CD4-positive, alpha-beta T cell treated with Interleukin-12 subunit alpha and Interleukin-12 subunit beta, for 1 hour (primary cell): ENCODE measurements around the gene ZFYVE19.

Experiments
- DNase-seq: peaks from one replicate; pipeline ENCODE4 v3.0.0-alpha.2; 2020

Gene ZFYVE19

GRCh38 chr15:40776537-40777141, 30.2 kb upstream of the ZFYVE19 start:
- peak; percentile 66 for DNase-seq

- DNase-seq, result peak; percentile 83
These were observed 24.2 kb upstream of the ZFYVE19 start for GRCh38 chr15:40782609-40783227.

DNA sequence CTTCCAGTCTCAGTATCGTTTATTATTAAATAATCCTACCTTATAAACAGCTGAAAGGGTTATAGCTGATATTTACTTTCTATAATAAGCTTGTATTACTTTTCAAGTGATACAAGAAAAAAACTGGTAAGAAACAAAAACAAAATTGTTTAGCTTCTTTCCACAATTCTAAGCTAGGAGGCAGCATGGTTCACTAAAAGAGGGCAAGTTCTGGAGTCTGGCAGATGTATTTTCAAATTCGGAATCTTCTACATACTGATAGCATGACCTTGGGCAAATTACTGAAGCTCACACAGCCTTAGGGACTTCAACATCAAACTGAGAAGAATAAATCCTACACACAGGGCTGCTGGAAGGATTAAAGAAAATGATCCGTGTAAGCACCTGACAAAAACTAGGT, 21.7 kb upstream of the ZFYVE19 start:
- DNase-seq, result no peak

DNA sequence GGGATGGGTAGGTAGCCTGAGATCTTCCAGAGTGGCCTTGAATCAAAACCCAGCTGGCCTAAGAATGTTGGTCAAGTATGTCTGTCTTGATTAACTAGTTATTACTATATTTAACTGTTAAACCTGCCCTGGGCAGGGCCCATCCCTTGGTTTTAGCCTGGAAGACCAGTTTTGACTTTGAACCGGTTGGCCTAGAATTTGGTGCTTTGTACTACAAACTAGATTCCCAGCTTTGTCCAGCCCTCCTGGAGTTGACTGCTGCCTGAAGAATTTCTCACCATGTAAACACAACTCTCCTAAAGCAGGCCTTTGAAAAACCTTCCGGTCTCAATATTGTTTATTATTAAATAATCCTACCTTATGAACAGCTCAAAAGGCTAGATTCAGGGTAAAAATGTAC, 21.1 kb upstream of the ZFYVE19 start:
- no peak for DNase-seq

- DNase-seq, result peak; percentile 52
These were observed 19.5 kb upstream of the ZFYVE19 start for GRCh38 chr15:40787344-40787841.

DNA sequence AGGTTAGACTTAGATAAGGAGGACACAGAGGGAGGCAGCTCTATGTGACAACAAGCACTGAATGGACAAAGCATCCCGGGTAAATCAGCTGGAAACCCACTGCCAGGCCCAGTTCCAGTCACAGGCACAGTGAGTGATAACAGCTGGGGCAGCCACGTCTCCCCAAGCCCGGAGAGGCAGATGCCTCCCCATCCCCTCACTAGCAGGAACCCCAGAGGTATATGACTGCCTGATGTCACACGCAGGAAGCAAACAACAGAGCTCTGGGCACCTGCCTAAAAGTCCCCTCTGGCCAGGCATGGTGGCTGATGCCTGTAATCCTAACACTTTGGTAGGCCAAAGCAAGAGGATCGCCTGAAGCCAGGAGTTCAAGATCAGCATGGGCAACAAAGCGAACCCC, 18.9 kb upstream of the ZFYVE19 start:
- DNase-seq, result no peak

- DNase-seq, result no peak
These were observed 17.8 kb upstream of the ZFYVE19 start for GRCh38 chr15:40789119-40789518.

- DNase-seq, result no peak
These were observed 16.9 kb upstream of the ZFYVE19 start for GRCh38 chr15:40789999-40790398.

DNA sequence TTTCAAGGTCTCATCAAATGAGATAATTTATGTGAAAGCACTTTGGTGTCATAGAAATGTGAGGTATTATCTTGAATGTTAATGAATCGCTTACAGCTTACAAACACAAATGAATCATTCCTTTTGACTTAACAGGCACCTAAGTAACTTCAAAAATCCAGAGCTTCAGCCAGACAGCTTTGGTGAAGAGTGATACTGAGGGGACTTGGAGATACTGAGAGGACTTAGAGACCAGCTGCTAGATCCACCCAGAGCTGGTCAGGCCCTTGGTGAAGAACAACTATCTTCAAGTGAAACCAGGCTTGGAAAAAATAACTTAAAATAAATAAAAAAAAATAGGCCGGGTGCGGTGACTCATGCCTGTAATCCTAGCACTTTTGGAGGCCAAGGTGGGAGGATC, 16.2 kb upstream of the ZFYVE19 start:
- no peak for DNase-seq

DNA sequence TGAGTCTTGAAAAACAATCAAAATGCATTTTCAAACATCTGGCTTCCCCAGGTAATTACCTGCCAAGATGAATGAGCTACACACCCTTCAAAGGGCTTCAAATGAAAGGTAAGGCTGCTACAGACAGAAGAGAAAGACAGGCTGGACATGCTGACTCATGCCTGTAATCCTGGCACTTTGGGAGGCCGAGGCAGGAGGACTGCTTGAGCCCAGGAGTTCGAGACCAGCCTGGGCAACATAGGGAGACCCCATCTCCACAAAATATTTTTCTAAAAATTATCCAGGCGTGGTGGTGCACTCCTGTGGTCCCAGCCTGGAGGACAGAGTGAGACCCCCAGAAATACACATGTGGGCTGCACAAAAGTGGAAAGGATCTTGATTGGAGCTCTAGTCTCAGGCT, 14.5 kb upstream of the ZFYVE19 start:
- no peak for DNase-seq

- DNase-seq, result no peak
These were observed 13.5 kb upstream of the ZFYVE19 start for GRCh38 chr15:40793216-40793989.

DNA sequence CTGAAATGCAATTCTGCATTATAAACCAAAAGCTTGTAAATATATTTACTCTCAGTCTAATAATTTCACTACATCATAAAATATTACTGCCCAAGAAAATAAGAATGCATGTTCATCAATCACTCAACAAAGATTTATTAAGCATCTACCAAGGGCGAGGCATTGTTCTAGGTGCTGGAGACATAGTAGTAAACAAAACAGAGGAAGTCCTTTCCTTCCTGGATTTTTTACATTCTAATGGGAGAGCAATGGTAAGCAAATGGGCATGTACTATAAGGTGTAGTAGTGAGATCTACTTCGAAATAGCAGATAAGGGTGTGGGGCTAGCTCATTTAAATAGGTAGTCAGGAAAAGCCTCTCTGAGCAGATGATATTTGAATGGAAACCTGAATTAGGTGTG, 10.8 kb upstream of the ZFYVE19 start:
- DNase-seq, result no peak

GRCh38 chr15:40796512-40796911, 10.4 kb upstream of the ZFYVE19 start:
- DNase-seq, result no peak

- DNase-seq, result no peak
These were observed 7.4 kb upstream of the ZFYVE19 start for GRCh38 chr15:40799523-40799922.

DNA sequence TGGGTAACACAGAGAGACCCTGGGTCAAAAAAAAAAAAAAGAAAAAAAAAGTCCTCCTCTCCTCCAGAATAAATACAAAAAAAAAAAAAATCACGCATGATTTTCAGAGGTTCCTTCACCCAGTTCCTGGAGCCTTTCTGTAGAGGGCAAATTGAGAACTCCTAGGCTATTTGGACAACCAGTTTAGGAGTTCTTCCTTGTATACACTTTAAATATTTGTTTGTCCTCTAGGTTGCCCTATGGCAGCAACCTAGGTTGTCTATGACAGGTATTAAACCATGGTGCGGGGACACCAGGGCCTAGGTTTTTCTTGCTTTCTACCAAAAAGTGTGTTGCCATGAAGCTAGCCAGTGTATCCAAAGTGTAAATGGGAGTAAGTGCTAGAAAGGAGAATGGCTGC, 3.8 kb upstream of the ZFYVE19 start:
- DNase-seq, result no peak

DNA sequence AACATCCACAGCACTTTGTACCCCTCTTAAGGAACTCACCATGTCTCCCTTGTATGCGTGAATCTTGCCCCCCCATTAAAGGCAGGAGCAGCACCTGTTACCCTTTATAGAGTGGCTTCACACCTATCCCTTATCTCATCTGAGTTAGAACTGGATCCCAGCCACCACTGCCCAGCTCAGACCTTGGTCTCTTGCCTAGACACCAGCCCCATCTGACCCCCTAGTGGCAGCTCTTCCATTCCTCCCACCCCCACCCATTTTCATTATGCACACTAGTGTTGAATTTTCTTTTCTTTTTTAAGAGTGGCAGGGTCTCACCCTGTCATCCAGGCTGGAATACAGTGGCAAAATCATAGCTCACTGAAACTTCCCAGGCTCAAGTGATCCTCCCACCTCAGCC, 3.2 kb upstream of the ZFYVE19 start:
- no peak for DNase-seq

DNA sequence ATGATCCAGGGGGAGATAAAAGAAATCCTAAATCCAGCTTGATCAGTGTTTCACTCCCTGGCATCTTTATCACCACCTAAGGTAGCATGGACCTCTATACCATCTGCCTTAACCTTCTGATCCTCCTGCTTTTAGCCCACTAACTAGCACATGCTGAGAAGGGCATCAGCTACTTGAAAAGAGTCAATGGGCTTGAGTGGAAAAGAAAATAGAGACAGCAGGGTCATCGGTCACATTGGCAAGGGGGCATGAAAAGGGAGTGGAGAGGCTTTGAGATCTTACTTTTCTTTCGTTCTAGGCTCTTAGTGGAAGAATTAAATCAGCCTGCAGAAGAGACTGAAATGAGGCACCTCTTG, 239 bp upstream of the ZFYVE19 start:
- no peak for DNase-seq

- no peak for DNase-seq
These were observed 1.1 kb downstream of the ZFYVE19 start for GRCh38 chr15:40807888-40808461.

- no peak for DNase-seq
These were observed 2.1 kb downstream of the ZFYVE19 start for GRCh38 chr15:40808861-40809450.

DNA sequence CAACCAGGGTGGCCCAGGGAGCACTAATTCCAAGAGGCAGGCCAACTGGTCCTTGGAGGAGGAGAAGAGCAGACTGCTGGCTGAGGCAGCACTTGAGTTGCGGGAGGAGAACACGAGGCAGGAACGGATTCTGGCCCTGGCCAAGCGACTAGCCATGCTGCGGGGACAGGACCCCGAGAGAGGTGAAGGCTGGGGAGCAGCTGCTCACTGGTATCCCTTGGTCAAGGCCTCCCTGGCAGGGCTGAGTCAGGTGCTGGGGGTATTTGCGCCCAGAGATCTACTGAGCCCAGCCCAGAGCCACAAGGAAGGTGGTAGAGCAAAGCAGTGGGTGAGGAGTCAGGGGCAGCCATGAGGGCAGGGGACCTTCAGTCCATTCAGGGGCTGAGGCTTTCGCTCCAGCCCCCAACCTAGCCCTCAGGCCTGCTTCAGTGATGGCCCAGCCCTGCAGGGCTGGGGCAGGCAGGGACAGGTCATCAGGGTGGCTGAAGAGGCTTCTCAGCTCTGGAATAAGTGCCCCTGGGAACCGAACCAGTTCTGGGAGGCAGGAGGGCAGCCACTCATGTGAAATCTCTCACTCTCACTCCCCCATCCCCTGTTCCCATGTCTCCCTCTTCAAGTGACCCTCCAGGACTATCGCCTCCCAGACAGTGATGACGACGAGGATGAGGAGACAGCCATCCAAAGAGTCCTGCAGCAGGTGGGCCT, 6.0 kb downstream of the ZFYVE19 start:
- no peak for DNase-seq

DNA sequence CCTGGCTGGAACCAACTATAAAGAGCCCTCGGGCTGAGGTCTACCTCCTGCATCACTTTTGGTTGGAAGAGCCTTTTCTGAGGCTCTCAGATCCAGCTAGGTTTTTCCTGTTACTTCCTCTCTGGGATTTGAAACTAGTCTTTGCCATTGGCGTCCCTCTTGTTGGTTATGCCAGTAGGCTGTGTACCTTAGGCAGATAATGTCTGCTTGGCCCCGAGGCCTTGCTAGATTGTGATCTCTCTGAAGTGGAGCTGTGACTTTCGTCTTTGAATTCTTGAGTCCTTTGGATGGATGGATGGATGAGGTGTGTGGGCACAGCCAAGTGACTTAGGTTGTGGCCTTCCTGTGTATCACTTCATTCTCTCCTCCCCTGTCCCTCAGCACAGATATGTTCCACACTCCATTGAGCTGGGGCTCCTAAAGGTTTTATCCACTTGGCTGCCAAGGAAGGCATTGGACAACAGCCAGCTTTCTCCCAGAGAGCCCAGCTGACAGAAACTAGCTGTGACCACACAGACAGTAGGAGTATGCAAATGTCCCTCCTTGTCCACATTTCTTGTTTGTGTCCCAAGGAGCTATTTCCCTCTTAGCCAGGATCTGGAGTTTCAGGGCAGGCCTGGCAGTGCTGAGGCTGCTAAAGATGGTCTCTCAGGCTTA, 8.3 kb downstream of the ZFYVE19 start:
- DNase-seq, result no peak

DNA sequence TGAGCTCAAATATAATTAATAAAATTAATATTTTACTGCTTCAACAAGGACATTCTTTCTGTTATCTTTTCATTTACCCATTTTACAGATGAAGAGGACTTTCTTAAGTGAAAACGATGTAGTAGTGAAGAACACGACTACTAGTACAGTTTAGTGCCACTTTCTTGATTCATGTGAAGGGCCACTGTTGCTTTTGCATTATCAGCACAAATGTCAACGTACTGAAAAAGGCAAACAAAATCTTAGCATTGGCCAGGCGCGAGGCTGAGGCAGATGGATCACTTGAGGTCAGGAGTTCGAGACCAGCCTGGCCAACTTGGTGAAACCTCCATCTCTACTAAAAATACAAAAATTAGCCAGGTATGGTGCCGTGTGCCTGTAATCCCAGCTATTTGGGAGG, 12.2 kb downstream of the ZFYVE19 start:
- no peak for DNase-seq
